ENCODE results near the gene WDR20.

GRCh38 chr14:102256716-102257115 is 117.0 kb downstream of the WDR20 start:
- TF ChIP-seq CTCF (IDR thresholded peaks at IDR 0.05; ENCODE audit: control extremely low read depth in 1 of 3, insufficient read depth in 1 of 3, low read depth in 1 of 3, low read length in 3 of 3) (no peak), EZH2 (IDR thresholded peaks at IDR 0.05; ENCODE audit: low read depth, low read length, severe bottlenecking) (no peak), SAP30 (IDR thresholded peaks at IDR 0.05; ENCODE audit: insufficient read depth, insufficient replicate concordance, low read length) (no peak), POLR2AphosphoS5 (IDR thresholded peaks at IDR 0.05; ENCODE audit: low read depth, low read length) (no peak), SP1 (IDR thresholded peaks at IDR 0.05; ENCODE audit: low read depth, low read length) (no peak), YY1 (IDR thresholded peaks at IDR 0.05; ENCODE audit: low read depth, low read length) (no peak), CBX5 (IDR thresholded peaks at IDR 0.05; ENCODE audit: low read depth, low read length) (no peak), ATF2 (IDR thresholded peaks at IDR 0.05; ENCODE audit: low read length) (no peak), MAX (IDR thresholded peaks at IDR 0.05) (no peak), ATF3 (IDR thresholded peaks at IDR 0.05; ENCODE audit: insufficient read depth, low read depth, low read length) (no peak)
